ENCODE data around the gene TBC1D13. TPM values are rescaled to one million over a fixed set of nuclear protein-coding genes. Genes with fewer than 3 reads are reported as not detected.
"Not testable (repeated sequence)": the region's sequence is repeated elsewhere in the genome, so short reads cannot be mapped to it uniquely, and the experiment has no call there.

TBC1D13 gene
- total RNA-seq, 1 donor = 17.0 TPM

- H4K20me1 ChIP-seq (ENCODE audit: insufficient read depth, low read length) = no peaks in the 10 kb centered on the region
- H3K36me3 ChIP-seq (ENCODE audit: insufficient read depth, low read length) = no peaks in the 10 kb centered on the region
- H3K27ac ChIP-seq (ENCODE audit: low read depth, low read length) = no peak overlapping the region
- DNase-seq (ENCODE audit: insufficient read length, low spot score, missing footprints) = no peak
- no peak overlapping the region for H2AFZ ChIP-seq (ENCODE audit: low read length)
- H3K4me3 ChIP-seq (ENCODE audit: insufficient read depth, low read length) = no peak overlapping the region
- no peaks in the 10 kb centered on the region for H3K79me2 ChIP-seq (ENCODE audit: insufficient read depth, low read length)
- H3K4me2 ChIP-seq (ENCODE audit: insufficient read depth, low read length) = no peak overlapping the region
- H3K4me1 ChIP-seq (ENCODE audit: insufficient read depth, low read length) = no peaks in the 10 kb centered on the region
- no peak for TF ChIP-seq CTCF (IDR thresholded peaks at IDR 0.05; ENCODE audit: extremely low read depth, low read depth, low read length)
- peaks cover 3% of the 10 kb centered on the region for H3K9me3 ChIP-seq (ENCODE audit: low read depth, low read length)
- H3K27me3 ChIP-seq (ENCODE audit: insufficient read depth, low read length) = no peaks in the 10 kb centered on the region
These were observed 58.3 kb downstream of the TBC1D13 start for GRCh38 chr9:128845186-128845931.

DNA sequence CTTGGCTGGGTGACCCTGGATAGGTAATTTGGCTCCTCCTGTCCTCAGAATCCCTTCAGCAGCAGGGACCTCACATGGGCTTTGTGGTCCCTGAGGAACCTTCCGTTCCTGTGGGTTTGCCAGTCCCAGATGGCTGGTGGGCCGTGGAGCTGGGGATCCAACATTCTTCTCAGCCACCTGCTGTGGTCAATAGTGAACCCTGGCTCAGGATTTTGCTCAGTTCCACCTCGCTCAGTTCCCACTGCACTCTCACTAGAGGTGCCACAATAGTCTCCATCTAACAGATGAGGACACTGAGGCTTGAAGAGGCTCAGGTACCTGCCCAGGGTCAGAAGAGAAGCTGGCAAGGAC lies 59.6 kb downstream of the TBC1D13 start:
- no peak overlapping the region for H2AFZ ChIP-seq (ENCODE audit: low read length)
- H3K4me3 ChIP-seq (ENCODE audit: insufficient read depth, low read length) = no peak overlapping the region
- TF ChIP-seq CTCF (IDR thresholded peaks at IDR 0.05; ENCODE audit: extremely low read depth, low read depth, low read length) = no peak
- H3K79me2 ChIP-seq (ENCODE audit: insufficient read depth, low read length) = no peaks in the 10 kb centered on the region
- no peaks in the 10 kb centered on the region for H3K36me3 ChIP-seq (ENCODE audit: insufficient read depth, low read length)
- no peaks in the 10 kb centered on the region for H3K27me3 ChIP-seq (ENCODE audit: insufficient read depth, low read length)
- no peak for DNase-seq (ENCODE audit: insufficient read length, low spot score, missing footprints)
- H3K9me3 ChIP-seq (ENCODE audit: low read depth, low read length) = peaks cover 3% of the 10 kb centered on the region
- H3K4me1 ChIP-seq (ENCODE audit: insufficient read depth, low read length) = no peaks in the 10 kb centered on the region
- no peaks in the 10 kb centered on the region for H4K20me1 ChIP-seq (ENCODE audit: insufficient read depth, low read length)
- no peak overlapping the region for H3K4me2 ChIP-seq (ENCODE audit: insufficient read depth, low read length)
- H3K27ac ChIP-seq (ENCODE audit: low read depth, low read length) = no peak overlapping the region

- DNase-seq (ENCODE audit: insufficient read length, low spot score, missing footprints) = no peak
- no peak for TF ChIP-seq CTCF (IDR thresholded peaks at IDR 0.05; ENCODE audit: extremely low read depth, low read depth, low read length)
- Histone ChIP-seq H3K4me3 (ENCODE audit: insufficient read depth, low read length) (no peak overlapping the region), H3K4me1 (ENCODE audit: insufficient read depth, low read length) (no peaks in the 10 kb centered on the region), H3K79me2 (ENCODE audit: insufficient read depth, low read length) (no peaks in the 10 kb centered on the region), H3K4me2 (ENCODE audit: insufficient read depth, low read length) (no peak overlapping the region), H3K27me3 (ENCODE audit: insufficient read depth, low read length) (no peaks in the 10 kb centered on the region), H2AFZ (ENCODE audit: low read length) (no peak overlapping the region), H3K27ac (ENCODE audit: low read depth, low read length) (no peak overlapping the region), H4K20me1 (ENCODE audit: insufficient read depth, low read length) (no peaks in the 10 kb centered on the region), H3K9me3 (ENCODE audit: low read depth, low read length) (peaks cover 3% of the 10 kb centered on the region), H3K36me3 (ENCODE audit: insufficient read depth, low read length) (no peaks in the 10 kb centered on the region)
These were observed 60.8 kb downstream of the TBC1D13 start for GRCh38 chr9:128847803-128848202.

- not testable (repeated sequence) for H3K79me2 ChIP-seq (ENCODE audit: insufficient read depth, low read length); DNase-seq (ENCODE audit: insufficient read length, low spot score, missing footprints)
These were observed 64.0 kb downstream of the TBC1D13 start for GRCh38 chr9:128851024-128851423.

More at GRCh38 chr9:128851024-128851423, 64.0 kb downstream of the TBC1D13 start:
- H3K4me1 ChIP-seq (ENCODE audit: insufficient read depth, low read length); H3K27ac ChIP-seq (ENCODE audit: low read depth, low read length); H4K20me1 ChIP-seq (ENCODE audit: insufficient read depth, low read length); H3K36me3 ChIP-seq (ENCODE audit: insufficient read depth, low read length); H3K4me2 ChIP-seq (ENCODE audit: insufficient read depth, low read length); H2AFZ ChIP-seq (ENCODE audit: low read length); H3K9me3 ChIP-seq (ENCODE audit: low read depth, low read length); H3K4me3 ChIP-seq (ENCODE audit: insufficient read depth, low read length); H3K27me3 ChIP-seq (ENCODE audit: insufficient read depth, low read length): not testable (repeated sequence)

Measured in osteoblast (primary cell).